ENCODE results near the gene GFER.

DNA sequence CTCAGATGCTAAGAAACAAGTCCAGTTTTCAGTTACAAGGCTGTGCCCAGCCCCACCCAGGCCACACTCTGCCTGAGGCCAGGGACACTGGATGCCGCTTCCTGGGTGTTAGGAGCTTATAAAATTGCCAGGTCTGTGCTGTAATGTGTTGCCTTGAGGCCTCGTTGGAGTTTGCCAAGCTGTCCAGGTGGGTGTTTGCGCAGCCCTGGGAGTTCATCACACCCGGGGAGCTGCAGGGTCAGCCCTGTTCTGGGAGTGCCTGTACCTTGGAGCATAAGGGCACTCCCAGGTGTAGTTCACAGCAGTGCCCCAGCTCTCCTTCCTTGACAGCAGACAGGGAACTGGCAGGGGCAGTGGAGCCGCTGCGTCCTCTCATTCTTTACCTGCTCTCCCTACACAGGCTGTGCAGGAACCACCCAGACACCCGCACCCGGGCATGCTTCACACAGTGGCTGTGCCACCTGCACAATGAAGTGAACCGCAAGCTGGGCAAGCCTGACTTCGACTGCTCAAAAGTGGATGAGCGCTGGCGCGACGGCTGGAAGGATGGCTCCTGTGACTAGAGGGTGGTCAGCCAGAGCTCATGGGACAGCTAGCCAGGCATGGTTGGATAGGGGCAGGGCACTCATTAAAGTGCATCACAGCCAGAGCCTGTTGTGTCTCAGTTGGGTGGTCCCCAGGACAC is 1.6 kb downstream of the GFER start:
- TF ChIP-seq, protein P1, sequence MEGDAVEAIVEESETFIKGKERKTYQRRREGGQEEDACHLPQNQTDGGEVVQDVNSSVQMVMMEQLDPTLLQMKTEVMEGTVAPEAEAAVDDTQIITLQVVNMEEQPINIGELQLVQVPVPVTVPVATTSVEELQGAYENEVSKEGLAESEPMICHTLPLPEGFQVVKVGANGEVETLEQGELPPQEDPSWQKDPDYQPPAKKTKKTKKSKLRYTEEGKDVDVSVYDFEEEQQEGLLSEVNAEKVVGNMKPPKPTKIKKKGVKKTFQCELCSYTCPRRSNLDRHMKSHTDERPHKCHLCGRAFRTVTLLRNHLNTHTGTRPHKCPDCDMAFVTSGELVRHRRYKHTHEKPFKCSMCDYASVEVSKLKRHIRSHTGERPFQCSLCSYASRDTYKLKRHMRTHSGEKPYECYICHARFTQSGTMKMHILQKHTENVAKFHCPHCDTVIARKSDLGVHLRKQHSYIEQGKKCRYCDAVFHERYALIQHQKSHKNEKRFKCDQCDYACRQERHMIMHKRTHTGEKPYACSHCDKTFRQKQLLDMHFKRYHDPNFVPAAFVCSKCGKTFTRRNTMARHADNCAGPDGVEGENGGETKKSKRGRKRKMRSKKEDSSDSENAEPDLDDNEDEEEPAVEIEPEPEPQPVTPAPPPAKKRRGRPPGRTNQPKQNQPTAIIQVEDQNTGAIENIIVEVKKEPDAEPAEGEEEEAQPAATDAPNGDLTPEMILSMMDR (IDR thresholded peaks at IDR 0.05), result no peak
- TF ChIP-seq POLR2AphosphoS5 (IDR thresholded peaks at IDR 0.05) (no peak), POLR2A (IDR thresholded peaks at IDR 0.05) (no peak)
